ENCODE results near the gene TANGO6.

DNA sequence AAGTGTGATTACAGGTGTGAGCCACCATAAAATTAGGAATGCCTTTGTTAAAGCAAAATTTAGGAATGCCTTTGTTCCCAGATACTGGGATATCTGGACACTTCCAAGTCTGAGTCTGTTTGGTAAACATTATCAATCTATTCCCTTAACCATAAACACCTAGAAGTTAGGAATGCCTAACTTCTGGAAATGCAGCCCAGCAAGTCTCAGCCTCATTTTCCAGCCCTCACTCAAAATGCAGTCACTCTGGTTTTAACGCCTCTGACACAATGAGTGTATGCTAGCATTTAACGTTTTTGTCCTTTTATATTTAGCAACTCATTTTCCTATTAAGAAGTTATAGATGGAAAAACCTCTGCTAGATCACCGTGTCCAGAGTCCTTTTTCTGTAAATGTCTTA is 227.7 kb downstream of the TANGO6 start:
- TF ChIP-seq, protein P1, sequence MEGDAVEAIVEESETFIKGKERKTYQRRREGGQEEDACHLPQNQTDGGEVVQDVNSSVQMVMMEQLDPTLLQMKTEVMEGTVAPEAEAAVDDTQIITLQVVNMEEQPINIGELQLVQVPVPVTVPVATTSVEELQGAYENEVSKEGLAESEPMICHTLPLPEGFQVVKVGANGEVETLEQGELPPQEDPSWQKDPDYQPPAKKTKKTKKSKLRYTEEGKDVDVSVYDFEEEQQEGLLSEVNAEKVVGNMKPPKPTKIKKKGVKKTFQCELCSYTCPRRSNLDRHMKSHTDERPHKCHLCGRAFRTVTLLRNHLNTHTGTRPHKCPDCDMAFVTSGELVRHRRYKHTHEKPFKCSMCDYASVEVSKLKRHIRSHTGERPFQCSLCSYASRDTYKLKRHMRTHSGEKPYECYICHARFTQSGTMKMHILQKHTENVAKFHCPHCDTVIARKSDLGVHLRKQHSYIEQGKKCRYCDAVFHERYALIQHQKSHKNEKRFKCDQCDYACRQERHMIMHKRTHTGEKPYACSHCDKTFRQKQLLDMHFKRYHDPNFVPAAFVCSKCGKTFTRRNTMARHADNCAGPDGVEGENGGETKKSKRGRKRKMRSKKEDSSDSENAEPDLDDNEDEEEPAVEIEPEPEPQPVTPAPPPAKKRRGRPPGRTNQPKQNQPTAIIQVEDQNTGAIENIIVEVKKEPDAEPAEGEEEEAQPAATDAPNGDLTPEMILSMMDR (IDR thresholded peaks at IDR 0.05): no peak
- TF ChIP-seq ZFX (IDR thresholded peaks at IDR 0.05; ENCODE audit: borderline replicate concordance): no peak
